ENCODE results near the gene ODF2L.

The ODF2L gene

GRCh38 chr1:86395751-86396497, at the start of gene ODF2L:
Gene ODF2L, minus strand, starts transcription at chr1:86396323. Its CDS starts 9,296 bp downstream, at chr1:86387027.
- peak; percentile 71 for DNase-seq

GRCh38 chr1:86445919-86446318, 49.8 kb upstream of the ODF2L start:
- DNase-seq = no peak

- DNase-seq = no peak
Measured at GRCh38 chr1:86441997-86442396, 45.9 kb upstream of the ODF2L start.

GRCh38 chr1:86441581-86441980, 45.5 kb upstream of the ODF2L start:
- peak; percentile 41 for DNase-seq

GRCh38 chr1:86436041-86436440, 39.9 kb upstream of the ODF2L start:
- DNase-seq = peak; percentile 30

- no peak for DNase-seq
Measured at GRCh38 chr1:86435327-86435726, 39.2 kb upstream of the ODF2L start.

- no peak for DNase-seq
Measured at GRCh38 chr1:86434059-86434458, 37.9 kb upstream of the ODF2L start.

GRCh38 chr1:86430376-86430775, 34.3 kb upstream of the ODF2L start:
- DNase-seq = peak; percentile 28

- DNase-seq = peak; percentile 94
Measured at GRCh38 chr1:86429835-86430234, 33.7 kb upstream of the ODF2L start.

- peak; percentile 15 for DNase-seq
Measured at GRCh38 chr1:86429122-86429725, 33.1 kb upstream of the ODF2L start.

GRCh38 chr1:86423873-86424272, 27.8 kb upstream of the ODF2L start, which contains the start of gene CLCA2:
Gene CLCA2, plus strand, starts transcription at chr1:86424171. Its CDS starts 77 bp downstream, at chr1:86424248.
- DNase-seq = peak; percentile 9

GRCh38 chr1:86423473-86423872, 27.4 kb upstream of the ODF2L start:
- no peak for DNase-seq

GRCh38 chr1:86421601-86422280, 25.6 kb upstream of the ODF2L start:
- no peak for DNase-seq

GRCh38 chr1:86419277-86419903, 23.3 kb upstream of the ODF2L start:
- peak; percentile 51 for DNase-seq

- no peak for DNase-seq
Measured at GRCh38 chr1:86416343-86416742, 20.2 kb upstream of the ODF2L start.

- DNase-seq = no peak
Measured at GRCh38 chr1:86410879-86411278, 14.8 kb upstream of the ODF2L start.

- peak; percentile 87 for DNase-seq
Measured at GRCh38 chr1:86409416-86410021, 13.4 kb upstream of the ODF2L start.

GRCh38 chr1:86396498-86396890, 371 bp upstream of the ODF2L start:
- peak; percentile 41 for DNase-seq

- no peak for DNase-seq
Measured at GRCh38 chr1:86394416-86394815, 1.7 kb downstream of the ODF2L start.

GRCh38 chr1:86389307-86389706, 6.8 kb downstream of the ODF2L start:
- DNase-seq = no peak

GRCh38 chr1:86388777-86389176, 7.3 kb downstream of the ODF2L start:
- DNase-seq = no peak

- DNase-seq = no peak
Measured at GRCh38 chr1:86387916-86388627, 8.1 kb downstream of the ODF2L start.

All from MV-4-11 (cell line).